Embryonic facial prominence (tissue), 1 donor: ENCODE measurements around the gene TAF13.
"Not testable (repeated sequence)": the region's sequence is repeated elsewhere in the genome, so short reads cannot be mapped to it uniquely, and the experiment has no call there.

Experiments
- DNase-seq: peaks from one replicate; pipeline ENCODE4 v3.0.0-alpha.2; 2016; ENCODE audit errors: extremely low spot score

TAF13 gene

DNA sequence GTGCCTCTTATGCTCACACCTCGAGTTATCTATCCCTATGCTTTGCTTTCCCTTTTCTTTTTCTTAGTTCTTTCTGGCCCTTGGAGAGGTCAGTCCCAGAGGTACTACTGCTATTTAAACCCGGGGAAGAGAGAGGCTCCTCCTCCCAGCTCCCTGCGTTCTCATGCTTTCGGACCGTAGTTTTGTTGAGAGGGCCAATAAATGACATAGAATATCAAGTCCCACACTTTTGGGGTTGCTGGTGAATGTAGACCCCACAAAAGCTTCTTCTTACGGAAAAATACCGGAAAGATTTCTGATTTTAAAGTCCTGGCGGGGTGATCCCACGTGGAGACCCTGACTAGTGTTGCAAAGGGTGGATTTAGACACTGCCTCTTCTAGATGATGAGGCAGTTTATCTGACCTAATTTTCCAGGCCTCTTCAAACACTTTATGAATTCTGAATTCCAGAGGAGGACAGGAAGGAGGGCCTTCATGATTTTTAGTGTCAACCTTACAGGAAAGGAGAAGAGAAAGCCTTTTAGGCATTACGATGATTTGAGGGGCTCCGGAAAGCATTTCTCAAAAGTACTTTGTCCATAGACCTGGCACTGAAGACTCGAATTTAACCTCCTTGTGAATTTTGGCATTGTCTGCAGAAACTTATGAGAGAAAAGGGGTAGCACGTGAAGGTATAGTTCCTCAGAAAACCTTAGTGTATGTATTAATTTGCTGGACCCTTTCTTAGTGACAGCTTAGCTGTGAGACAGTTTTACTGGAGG is 15.5 kb upstream of the TAF13 start:
- DNase-seq, result peak; percentile 47

- DNase-seq, result peak; percentile 94
Observed at GRCh38 chr1:109090196-109091077, 14.6 kb upstream of the TAF13 start, which contains the start of gene TMEM167B. TSS of gene TMEM167B (plus strand) at chr1:109090764. CDS start at chr1:109090873, 109 bp downstream.

- DNase-seq, result no peak
Observed at GRCh38 chr1:109089242-109090015, 13.6 kb upstream of the TAF13 start.

GRCh38 chr1:109084563-109085517 is 9.0 kb upstream of the TAF13 start:
- DNase-seq, result no peak

GRCh38 chr1:109083923-109084322 is 8.1 kb upstream of the TAF13 start:
- DNase-seq, result no peak

- DNase-seq, result no peak
Observed at GRCh38 chr1:109083501-109083900, 7.7 kb upstream of the TAF13 start.

DNA sequence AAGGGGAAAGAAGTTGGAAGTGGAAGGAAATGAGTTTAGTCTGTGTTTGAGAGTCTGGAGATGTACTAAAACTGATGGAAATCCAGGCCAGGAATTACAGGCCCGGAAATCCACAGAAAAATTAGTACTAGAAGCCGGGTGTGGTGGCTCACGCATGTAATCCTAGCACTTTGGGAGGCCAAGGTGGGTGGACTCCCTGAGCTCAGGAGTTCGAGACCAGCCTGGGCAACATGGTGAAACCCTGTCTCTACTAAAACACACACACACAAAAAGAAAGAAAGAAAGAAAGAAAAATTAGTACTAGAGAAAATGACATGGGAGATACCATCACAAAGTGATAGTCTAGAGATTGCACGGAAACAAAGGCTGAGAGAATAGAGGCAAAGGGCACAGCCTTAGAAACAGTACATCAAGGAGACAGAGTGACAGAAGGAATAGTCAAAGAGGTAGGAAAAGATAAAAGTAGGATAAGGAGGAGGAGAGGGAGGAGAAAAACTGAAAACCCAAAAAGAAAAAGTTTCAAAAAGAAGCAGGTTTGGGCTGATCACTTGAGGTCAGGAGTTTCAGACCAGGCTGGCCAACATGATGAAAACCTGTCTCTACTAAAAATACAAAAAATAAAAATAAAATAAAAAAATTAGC is 4.8 kb upstream of the TAF13 start:
- DNase-seq, result no peak

GRCh38 chr1:109079240-109079622 is 3.4 kb upstream of the TAF13 start:
- no peak for DNase-seq

- no peak for DNase-seq
Observed at GRCh38 chr1:109078317-109078716, 2.5 kb upstream of the TAF13 start.

DNA sequence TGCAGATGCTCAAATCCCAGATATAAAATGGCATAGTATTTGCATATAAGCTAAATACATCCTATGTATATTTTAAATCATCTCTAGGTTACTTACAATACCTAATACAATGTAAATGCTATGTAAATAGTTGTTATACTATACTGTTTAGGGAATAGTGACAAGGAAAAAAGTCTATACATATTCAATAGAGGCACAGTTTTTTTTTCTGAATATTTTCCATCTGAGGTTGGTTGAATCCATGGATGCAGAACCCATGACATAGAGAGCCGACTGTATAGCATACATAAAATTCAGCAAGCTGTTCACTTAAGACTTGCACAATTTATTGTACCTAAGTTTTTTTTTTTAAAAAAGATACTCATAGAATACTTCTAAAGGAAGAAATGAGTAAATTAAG is 6.5 kb downstream of the TAF13 start:
- no peak for DNase-seq

DNA sequence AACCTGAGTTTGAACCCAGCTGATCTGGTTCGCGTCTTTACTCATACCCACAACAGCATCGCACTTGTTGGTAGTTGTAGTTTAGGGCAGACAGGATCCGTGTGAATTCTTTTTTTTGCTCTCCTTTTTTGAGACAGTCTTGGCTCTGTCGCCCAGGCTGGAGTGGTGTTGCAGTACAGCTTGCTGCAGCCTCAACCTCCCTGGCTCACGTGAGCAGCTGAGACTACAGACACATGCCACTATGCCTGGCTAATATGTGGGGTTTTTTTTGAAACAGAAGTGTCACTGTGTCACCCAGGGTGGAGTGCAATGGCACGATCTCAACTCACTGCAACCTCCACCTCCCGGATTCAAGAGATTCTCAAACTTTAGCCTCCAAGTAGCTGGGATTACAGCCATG is 7.9 kb downstream of the TAF13 start:
- DNase-seq, result no peak

GRCh38 chr1:109065137-109065536 is 10.7 kb downstream of the TAF13 start:
- DNase-seq, result no peak

- DNase-seq, result no peak
Observed at GRCh38 chr1:109061183-109061582, 14.6 kb downstream of the TAF13 start.

- no peak for DNase-seq
Observed at GRCh38 chr1:109060707-109061106, 15.1 kb downstream of the TAF13 start.

DNA sequence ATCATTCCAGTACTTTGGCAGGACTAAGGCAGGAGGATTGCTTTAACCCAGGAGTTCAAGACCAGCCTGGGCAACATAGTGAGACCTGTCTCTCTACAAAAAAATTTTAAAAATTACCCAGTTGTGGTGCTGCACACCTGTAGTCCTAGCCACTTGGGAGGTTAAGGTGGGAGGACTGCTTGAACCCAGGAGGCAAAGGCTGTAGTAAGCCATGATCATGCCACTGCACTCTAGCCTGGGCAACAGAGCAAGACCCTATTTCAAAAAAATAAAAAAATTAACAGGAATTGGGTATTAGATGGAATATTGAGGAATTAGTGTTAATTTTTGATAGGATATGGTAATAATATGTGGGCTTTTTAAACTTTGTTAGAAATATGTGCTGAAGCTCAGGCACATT is 16.8 kb downstream of the TAF13 start:
- no peak for DNase-seq

GRCh38 chr1:109056064-109056463 is 19.7 kb downstream of the TAF13 start:
- no peak for DNase-seq

DNA sequence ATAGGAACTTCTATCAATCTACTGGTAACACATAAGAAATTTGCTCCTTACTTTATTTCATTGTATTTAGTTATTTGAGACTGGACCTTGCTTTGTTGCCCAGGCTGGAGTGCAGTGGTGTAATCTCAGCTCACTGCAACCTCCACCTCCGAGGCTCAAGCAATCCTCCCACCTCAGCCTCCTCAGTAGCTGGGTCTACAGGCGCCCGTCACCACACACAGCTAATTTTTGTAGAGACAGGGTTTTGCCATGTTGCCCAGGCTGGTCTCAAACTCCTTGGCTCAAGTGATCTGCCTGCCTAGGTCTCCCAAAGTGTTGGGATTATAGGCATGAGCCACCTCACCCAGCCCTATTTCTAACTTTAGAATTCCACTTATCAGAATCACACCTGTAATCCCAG is 23.7 kb downstream of the TAF13 start:
- DNase-seq, result not testable (repeated sequence)

DNA sequence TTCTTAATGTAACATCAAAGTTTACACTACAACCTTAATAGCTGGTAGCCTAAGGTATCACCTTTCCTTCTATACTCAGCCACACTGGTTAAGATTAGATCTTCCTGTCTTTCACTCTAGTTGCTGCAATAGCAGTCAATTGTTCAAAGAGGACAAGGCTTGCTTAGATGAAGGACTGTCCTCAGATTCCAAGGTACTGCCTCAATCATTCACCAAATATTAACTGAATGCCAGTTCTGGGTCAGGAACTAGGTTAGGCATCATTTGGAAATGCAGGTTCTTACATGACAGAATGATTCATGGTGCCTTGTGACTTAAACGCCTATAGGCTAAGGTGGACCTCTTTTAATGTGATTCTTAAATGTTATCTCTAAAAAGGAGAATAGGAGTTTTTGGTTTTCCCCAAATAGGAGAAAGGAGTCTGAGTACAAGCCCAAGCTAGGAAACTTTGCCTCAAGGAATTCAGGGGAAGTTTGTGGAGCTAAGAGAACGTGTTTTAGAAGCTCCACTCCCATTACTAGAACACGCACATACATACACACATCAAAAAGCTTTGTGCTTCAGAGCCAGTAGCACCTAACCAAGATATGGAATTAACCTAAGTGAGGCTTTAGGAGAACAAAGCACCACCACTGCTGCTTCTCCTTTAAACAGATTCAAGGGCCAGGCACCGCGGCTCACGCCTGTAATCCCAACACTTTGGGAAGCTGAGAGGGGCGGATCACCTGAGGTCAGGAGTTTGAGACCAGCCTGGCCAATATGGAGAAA is 25.4 kb downstream of the TAF13 start:
- DNase-seq, result no peak

DNA sequence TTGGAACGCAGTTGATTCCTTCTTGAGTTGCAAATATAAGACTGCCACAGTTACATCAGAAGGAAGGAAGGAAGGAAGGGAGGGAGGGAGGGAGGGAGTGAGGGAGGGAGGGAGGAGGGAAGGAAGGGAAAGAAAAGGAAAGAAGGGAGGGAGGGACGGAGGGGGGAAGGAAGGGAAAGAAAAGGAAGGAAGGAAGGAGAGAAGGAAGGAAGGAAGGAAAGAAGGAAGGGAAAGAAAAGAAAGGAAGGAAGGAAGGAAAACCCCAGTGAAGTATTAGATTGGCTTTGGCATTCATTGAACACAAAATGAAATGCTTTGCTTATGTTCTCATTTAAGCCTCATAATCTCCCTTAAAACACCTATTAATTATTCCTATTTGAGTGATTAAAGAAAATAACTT is 27.5 kb downstream of the TAF13 start:
- no peak for DNase-seq

DNA sequence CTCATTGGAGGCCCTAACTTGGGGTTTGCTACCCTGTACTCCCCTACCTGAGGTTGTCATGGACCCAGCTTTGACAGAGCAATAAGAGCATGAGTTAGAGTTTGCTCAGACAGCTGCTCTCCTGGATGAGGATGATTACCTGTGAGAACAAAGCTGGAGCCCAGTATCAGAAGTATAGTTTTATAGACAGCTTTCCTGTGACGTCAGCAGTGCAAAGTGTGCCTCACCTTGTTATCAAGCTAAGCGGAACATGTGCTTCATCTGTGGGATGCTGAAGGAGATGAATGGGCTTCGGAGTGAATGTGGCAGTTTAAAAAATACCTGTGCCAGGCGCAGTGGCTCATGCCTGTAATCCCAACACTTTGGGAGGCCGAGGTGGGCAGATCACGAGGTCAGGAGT is 28.5 kb downstream of the TAF13 start:
- DNase-seq, result no peak
